RWPE2 (cell line): Measurements from ENCODE around the gene SPOUT1.
"Not testable (repeated sequence)": the region's sequence is repeated elsewhere in the genome, so short reads cannot be mapped to it uniquely, and the experiment has no call there.

Experiments used
- ATAC-seq: fragments of 200-7000 bp; cut with Tn5 transposase; 3 replicates; pipeline ENCODE4 v1.9.1; 2021; ENCODE audit warnings: low read depth
- DNase-seq: peaks from one replicate; pipeline ENCODE4 v3.0.0-alpha.2; 2020; ENCODE audit warnings: low spot score
- H3K27ac ChIP-seq: fragments of 450-650 bp; 2 replicates; pipeline ENCODE4 v1.5.1; 2017; ENCODE audit warnings: mild to moderate bottlenecking; ENCODE audit not compliant: poor library complexity, severe bottlenecking
- H3K27me3 ChIP-seq: fragments of 250-450 bp; sonication (Bioruptor Pico); 2 replicates; pipeline ENCODE4 v1.5.1; 2021; ENCODE audit warnings: mild to moderate bottlenecking, moderate library complexity; ENCODE audit not compliant: insufficient read depth, poor library complexity, severe bottlenecking
- H3K36me3 ChIP-seq: fragments of 250-450 bp; sonication (Bioruptor Pico); 2 replicates; pipeline ENCODE4 v1.5.1; 2020; ENCODE audit warnings: low read depth, mild to moderate bottlenecking, moderate library complexity
- H3K4me1 ChIP-seq: fragments of 250-450 bp; sonication (Bioruptor Pico); 2 replicates; pipeline ENCODE4 v1.5.1; 2021; ENCODE audit warnings: mild to moderate bottlenecking, moderate library complexity; ENCODE audit not compliant: insufficient read depth, poor library complexity, severe bottlenecking
- H3K4me3 ChIP-seq: fragments of 250-450 bp; sonication (Bioruptor Pico); 2 replicates; pipeline ENCODE4 v1.5.1; 2021; ENCODE audit warnings: mild to moderate bottlenecking, moderate library complexity; ENCODE audit not compliant: severe bottlenecking
- H3K9me3 ChIP-seq: fragments of 250-450 bp; sonication (Bioruptor Pico); 2 replicates; pipeline ENCODE4 v1.5.1; 2021; ENCODE audit warnings: mild to moderate bottlenecking, moderate library complexity; ENCODE audit not compliant: severe bottlenecking
- CTCF ChIP-seq: fragments of 450-650 bp; IDR thresholded peaks from one replicate; pipeline ENCODE4 v1.5.1; 2017; ENCODE audit warnings: mild to moderate bottlenecking, moderate library complexity; ENCODE audit not compliant: poor library complexity, severe bottlenecking

The SPOUT1 gene

GRCh38 chr9:128862401-128862851 lies 32.8 kb upstream of the SPOUT1 start:
- no peak for ATAC-seq
- no peak overlapping the region for H3K27ac ChIP-seq

GRCh38 chr9:128861501-128861900 lies 31.9 kb upstream of the SPOUT1 start:
- H3K27me3 ChIP-seq: no peaks in the 10 kb centered on the region
- no peaks in the 10 kb centered on the region for H3K9me3 ChIP-seq
- DNase-seq (no peak), ATAC-seq (no peak)
- H3K4me3 ChIP-seq: no peak overlapping the region
- no peaks in the 10 kb centered on the region; the same call in 1 of the 2 replicates for H3K36me3 ChIP-seq
- no peak overlapping the region for H3K27ac ChIP-seq
- TF ChIP-seq CTCF: no peak
- no peaks in the 10 kb centered on the region for H3K4me1 ChIP-seq

More at GRCh38 chr9:128862401-128862851, 32.8 kb upstream of the SPOUT1 start:
- Histone ChIP-seq H3K4me3 (no peak overlapping the region), H3K27me3 (no peaks in the 10 kb centered on the region), H3K36me3 (no peaks in the 10 kb centered on the region; the same call in 1 of the 2 replicates), H3K9me3 (no peaks in the 10 kb centered on the region), H3K4me1 (peaks cover 6% of the 10 kb centered on the region)
- DNase-seq: no peak
- TF ChIP-seq CTCF: no peak

- H3K36me3 ChIP-seq: no peaks in the 10 kb centered on the region; the same call in 1 of the 2 replicates
- no peaks in the 10 kb centered on the region for H3K27me3 ChIP-seq
- H3K4me1 ChIP-seq: no peaks in the 10 kb centered on the region
- no peak overlapping the region for H3K4me3 ChIP-seq
- H3K27ac ChIP-seq: no peak overlapping the region
- TF ChIP-seq CTCF: no peak
- no peak for ATAC-seq
- no peak for DNase-seq
- H3K9me3 ChIP-seq: no peaks in the 10 kb centered on the region
Observed at GRCh38 chr9:128860937-128861336, 31.3 kb upstream of the SPOUT1 start.

- not testable (repeated sequence) for DNase-seq, H3K36me3 ChIP-seq, H3K27ac ChIP-seq, H3K9me3 ChIP-seq, H3K27me3 ChIP-seq, H3K4me1 ChIP-seq, H3K4me3 ChIP-seq, ATAC-seq
Observed at GRCh38 chr9:128858476-128858875, 28.9 kb upstream of the SPOUT1 start.

- not testable (repeated sequence) for DNase-seq, H3K9me3 ChIP-seq, H3K4me3 ChIP-seq, H3K27me3 ChIP-seq, H3K4me1 ChIP-seq, ATAC-seq, H3K27ac ChIP-seq
- 0 out of 2 replicates have a peak, but pooled peaks cover 11% of the 10 kb centered on the region for H3K36me3 ChIP-seq
Observed at GRCh38 chr9:128854454-128854853, 24.9 kb upstream of the SPOUT1 start.

GRCh38 chr9:128852646-128853045 lies 23.1 kb upstream of the SPOUT1 start:
- 0 out of 2 replicates have a peak, but pooled peaks cover 11% of the 10 kb centered on the region for H3K36me3 ChIP-seq
- H3K4me3 ChIP-seq, DNase-seq, H3K27ac ChIP-seq, H3K4me1 ChIP-seq, ATAC-seq, H3K27me3 ChIP-seq, H3K9me3 ChIP-seq: not testable (repeated sequence)
